ENCODE results near the gene MINDY4B. TPM values are rescaled to one million over a fixed set of nuclear protein-coding genes. Genes with fewer than 3 reads are reported as not detected.

MINDY4B gene
- total and polyA plus RNA-seq, 7 donors = not detected

- Histone ChIP-seq H3K4me3 (no peak overlapping the region), H3K27me3 (ENCODE audit: insufficient read depth in 3 of 3, low read length in 2 of 3) (no peaks in the 10 kb centered on the region), H3K4me1 (no peaks in the 10 kb centered on the region), H3K36me3 (ENCODE audit: insufficient read depth in 1 of 2, low read depth in 1 of 2) (no peaks in the 10 kb centered on the region), H3K9me3 (no peaks in the 10 kb centered on the region), H3K27ac (no peak overlapping the region)
- DNase-seq (no peak), ATAC-seq (no peak)
- 74 to 96% (median 92%) methylated on average over 3 of the region's 3 CpGs for WGBS, 3 donors
- intact Hi-C loops (cut with DNase I) = no loop called here
- TF ChIP-seq CTCF (IDR thresholded peaks at IDR 0.05) = no peak
Measured at GRCh38 chr3:150897592-150897991, 7.6 kb downstream of the MINDY4B start.

GRCh38 chr3:150890831-150891230, 14.4 kb downstream of the MINDY4B start:
- no peaks in the 10 kb centered on the region for H3K9me3 ChIP-seq
- TF ChIP-seq CTCF (IDR thresholded peaks at IDR 0.05) = no peak
- no peaks in the 10 kb centered on the region for H3K27me3 ChIP-seq (ENCODE audit: insufficient read depth in 3 of 3, low read length in 2 of 3)
- WGBS, 3 donors = 74 to 78% (median 75%) methylated on average over 9 of the region's 9 CpGs
- H3K36me3 ChIP-seq (ENCODE audit: insufficient read depth in 1 of 2, low read depth in 1 of 2) = no peaks in the 10 kb centered on the region
- no peak for DNase-seq
- no peaks in the 10 kb centered on the region for H3K4me1 ChIP-seq
- H3K4me3 ChIP-seq = no peak overlapping the region
- no peak for ATAC-seq
- intact Hi-C loops (cut with DNase I) = no loop called here
- H3K27ac ChIP-seq = no peak overlapping the region

GRCh38 chr3:150890295-150890694, 14.9 kb downstream of the MINDY4B start:
- Histone ChIP-seq H3K27ac (no peak overlapping the region), H3K36me3 (ENCODE audit: insufficient read depth in 1 of 2, low read depth in 1 of 2) (no peaks in the 10 kb centered on the region), H3K9me3 (no peaks in the 10 kb centered on the region), H3K4me3 (no peak overlapping the region), H3K4me1 (no peaks in the 10 kb centered on the region), H3K27me3 (ENCODE audit: insufficient read depth in 3 of 3, low read length in 2 of 3) (no peaks in the 10 kb centered on the region)
- WGBS, 3 donors = 67 to 73% (median 69%) methylated on average over 3 of the region's 3 CpGs
- intact Hi-C loops (cut with DNase I) = no loop called here
- DNase-seq (no peak), ATAC-seq (no peak)
- no peak for TF ChIP-seq CTCF (IDR thresholded peaks at IDR 0.05)

- no peaks in the 10 kb centered on the region for H3K27me3 ChIP-seq (ENCODE audit: insufficient read depth in 3 of 3, low read length in 2 of 3)
- H3K9me3 ChIP-seq = no peaks in the 10 kb centered on the region
- intact Hi-C loops (cut with DNase I) = no loop called here
- no peak overlapping the region for H3K27ac ChIP-seq
- 65 to 69% (median 65%) methylated on average over 6 of the region's 6 CpGs for WGBS, 3 donors
- TF ChIP-seq CTCF (IDR thresholded peaks at IDR 0.05) = no peak
- H3K36me3 ChIP-seq (ENCODE audit: insufficient read depth in 1 of 2, low read depth in 1 of 2) = no peaks in the 10 kb centered on the region
- no peaks in the 10 kb centered on the region for H3K4me1 ChIP-seq
- ATAC-seq (no peak), DNase-seq (no peak)
- no peak overlapping the region for H3K4me3 ChIP-seq
Measured at GRCh38 chr3:150889106-150889505, 16.1 kb downstream of the MINDY4B start.

- TF ChIP-seq CTCF (IDR thresholded peaks at IDR 0.05) = no peak
- 95 to 99% (median 97%) methylated on average over 2 of the region's 2 CpGs for WGBS, 3 donors
- intact Hi-C loops (cut with DNase I) = no loop called here
Measured at GRCh38 chr3:150887031-150887430, 18.2 kb downstream of the MINDY4B start.

More at GRCh38 chr3:150887031-150887430, 18.2 kb downstream of the MINDY4B start:
- no peaks in the 10 kb centered on the region for H3K36me3 ChIP-seq (ENCODE audit: insufficient read depth in 1 of 2, low read depth in 1 of 2)
- H3K9me3 ChIP-seq = no peaks in the 10 kb centered on the region
- H3K27me3 ChIP-seq (ENCODE audit: insufficient read depth in 3 of 3, low read length in 2 of 3) = no peaks in the 10 kb centered on the region
- H3K27ac ChIP-seq = no peak overlapping the region
- no peak overlapping the region for H3K4me3 ChIP-seq
- no peak for ATAC-seq
- H3K4me1 ChIP-seq = no peaks in the 10 kb centered on the region
- no peak for DNase-seq
